Measurements from ENCODE around the gene CAMK1D.

CAMK1D gene

DNA sequence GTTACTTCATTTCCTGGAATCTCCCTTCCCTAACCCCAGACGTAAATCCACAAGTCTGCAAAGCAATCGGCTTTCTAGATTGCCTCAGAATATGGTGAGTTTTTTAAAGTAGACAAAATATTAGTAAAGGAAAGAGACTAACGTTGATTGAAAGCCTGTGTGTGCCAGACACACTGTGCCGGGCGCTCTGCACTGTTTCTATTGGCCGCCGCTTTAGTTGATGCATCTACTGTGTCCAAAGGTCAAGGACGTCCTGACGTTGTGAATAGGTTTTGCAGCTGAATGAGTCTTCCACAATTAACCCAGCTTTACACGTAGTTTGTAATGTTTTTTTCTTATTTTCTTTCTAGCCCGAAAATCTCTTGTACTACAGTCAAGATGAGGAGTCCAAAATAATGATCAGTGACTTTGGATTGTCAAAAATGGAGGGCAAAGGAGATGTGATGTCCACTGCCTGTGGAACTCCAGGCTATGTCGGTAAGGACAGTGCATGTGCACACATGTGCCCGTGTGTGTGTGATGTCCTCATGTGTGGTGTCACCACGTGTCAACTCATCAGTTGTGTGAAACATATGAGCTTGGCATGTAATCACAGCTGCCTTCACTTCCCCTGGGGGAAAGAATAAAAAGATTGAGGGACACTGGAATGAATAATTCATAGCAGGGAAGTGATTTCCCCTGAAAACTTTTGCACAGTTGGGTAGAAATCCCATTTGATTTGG, 420.1 kb downstream of the CAMK1D start:
- DNase-seq (ENCODE audit: low spot score): no peak

DNA sequence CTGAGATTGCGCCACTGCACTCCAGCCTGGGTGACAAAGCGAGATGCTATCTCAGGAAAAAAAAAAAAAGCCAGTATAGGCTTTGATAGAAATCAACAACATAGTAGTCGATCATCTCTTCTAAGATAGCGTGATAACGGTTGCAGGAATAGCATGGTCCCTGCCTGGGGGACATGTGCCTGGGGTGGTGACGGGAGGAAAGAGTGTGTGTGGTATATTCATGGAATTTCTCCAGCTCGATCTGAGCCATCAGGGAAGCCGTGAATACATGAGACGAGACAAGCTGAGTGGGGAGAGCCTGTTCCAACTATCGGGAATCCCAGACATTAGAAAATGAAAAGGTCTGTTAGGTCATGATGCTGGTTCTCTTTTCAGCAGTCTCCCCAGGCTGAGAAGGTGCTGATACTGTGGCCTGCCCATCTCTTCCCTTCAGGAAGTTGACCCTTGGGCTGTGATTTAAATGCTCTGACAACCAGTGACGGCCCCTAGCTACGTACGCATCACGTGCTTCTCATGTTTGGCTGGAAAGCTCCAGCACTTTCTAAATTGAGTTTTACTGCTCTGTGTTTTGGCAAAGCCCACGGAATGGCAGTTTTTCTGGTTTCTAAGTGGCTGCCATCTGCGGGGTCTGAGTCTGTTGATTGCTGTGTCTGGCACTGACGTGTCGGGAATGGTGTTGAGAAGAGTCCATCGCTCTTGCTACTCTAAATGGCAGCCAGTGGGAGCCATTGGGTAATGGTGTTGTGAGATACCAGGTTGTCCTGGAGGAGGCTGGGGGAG, 422.8 kb downstream of the CAMK1D start:
- no peak for DNase-seq (ENCODE audit: low spot score)

DNA sequence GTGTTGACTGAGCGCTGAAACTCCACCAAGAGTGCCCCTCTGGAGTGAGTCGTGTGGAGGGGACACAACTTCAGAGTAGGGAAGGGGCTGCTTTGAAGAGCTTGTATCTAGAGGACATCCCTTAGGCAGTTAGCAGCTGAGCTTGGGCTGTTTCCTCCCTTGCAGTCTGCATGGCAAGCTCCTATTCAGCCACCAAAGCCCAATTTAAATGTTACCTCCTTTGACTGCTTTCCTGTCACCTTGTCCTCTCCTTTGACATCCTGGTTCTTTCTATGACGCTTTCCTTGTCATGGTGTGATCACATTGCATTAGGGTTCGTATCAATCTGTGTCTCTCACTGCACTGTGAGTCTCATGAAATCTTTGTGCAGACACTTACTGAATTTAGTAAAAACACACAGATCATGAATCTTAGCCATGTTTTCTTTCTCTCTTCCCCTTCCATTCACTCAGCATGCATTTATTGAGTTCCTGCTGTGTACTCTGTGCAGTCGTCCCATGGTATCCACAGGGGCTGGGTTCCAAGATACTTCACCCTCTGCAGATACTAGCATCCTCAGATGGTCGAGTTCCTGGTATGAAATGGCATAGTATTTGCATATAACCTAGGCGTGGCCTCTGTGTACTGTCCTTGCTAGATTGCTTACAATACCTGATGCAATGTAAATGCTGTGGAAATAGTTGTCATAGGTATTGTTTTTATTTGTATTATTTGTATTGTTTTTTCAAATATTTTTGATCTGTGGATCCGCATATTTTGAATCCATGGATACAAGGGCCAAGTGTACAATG, 423.6 kb downstream of the CAMK1D start:
- no peak for DNase-seq (ENCODE audit: low spot score)

DNA sequence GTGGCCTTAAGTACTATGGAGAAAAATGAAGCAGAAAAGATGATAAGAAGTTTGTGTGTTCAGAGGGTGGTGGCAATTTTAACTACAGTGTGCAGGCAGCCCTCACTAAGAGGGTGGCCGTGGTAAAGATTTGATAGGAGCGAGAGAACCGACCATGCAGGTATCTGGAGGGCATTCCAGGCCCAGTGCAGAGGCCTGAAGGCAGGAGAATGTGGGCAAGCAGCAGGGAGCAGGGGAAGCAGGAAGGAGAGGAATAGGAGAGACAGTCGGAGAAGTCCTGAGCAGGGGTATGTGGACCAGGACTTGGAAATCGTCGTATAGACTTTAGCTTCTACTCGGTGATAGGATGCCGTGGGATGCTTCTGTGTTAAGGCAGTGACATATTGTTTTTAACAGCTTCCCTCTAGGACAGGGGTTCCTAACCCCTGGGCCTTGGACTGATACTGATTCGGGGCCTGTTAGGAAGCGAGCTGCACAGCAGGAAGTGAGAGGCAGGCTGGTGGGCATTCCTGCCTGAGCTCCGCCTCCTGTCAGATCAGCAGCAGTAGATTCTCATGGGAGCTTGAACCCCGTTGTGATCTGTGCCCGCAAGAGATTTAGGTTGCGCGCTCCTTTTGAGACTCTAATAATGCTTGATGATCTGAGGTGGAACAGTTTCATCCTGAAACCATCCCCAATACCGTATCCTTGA, 425.0 kb downstream of the CAMK1D start:
- DNase-seq (ENCODE audit: low spot score): no peak

DNA sequence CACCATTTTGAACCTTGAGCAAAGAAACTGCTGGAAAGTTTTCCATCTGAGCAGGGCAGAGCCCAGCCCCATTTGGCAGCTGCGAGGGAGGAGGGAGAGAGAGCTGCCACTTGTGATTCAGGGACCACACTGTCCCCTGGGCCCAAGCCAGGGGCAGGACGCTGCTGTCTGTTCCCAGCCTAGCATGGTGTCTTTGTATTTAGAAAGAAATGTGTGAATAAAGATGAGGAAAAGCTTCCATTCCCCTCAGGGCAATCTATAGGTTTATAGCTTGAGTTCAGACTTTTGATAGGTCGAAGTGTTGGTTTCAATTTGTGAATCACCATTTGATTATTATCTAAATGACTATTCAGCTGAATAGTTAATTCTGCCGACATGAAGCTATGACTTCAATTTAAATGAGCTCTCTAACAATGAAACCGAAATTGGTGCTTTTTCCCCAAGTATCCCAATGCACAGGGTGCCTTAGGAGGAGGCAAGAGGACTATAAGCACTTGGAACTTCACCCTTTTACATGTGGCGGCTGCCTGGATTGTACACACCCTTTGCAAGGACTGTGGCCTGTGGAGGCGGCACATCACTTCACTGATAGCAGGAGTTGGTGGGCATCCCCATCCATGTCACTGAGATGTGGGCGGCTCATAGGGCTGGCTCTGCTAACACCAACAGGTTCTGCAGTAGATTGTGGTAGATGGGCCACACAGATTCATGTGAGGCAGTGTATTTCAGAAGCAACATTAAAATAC, 428.7 kb downstream of the CAMK1D start:
- no peak for DNase-seq (ENCODE audit: low spot score)

DNA sequence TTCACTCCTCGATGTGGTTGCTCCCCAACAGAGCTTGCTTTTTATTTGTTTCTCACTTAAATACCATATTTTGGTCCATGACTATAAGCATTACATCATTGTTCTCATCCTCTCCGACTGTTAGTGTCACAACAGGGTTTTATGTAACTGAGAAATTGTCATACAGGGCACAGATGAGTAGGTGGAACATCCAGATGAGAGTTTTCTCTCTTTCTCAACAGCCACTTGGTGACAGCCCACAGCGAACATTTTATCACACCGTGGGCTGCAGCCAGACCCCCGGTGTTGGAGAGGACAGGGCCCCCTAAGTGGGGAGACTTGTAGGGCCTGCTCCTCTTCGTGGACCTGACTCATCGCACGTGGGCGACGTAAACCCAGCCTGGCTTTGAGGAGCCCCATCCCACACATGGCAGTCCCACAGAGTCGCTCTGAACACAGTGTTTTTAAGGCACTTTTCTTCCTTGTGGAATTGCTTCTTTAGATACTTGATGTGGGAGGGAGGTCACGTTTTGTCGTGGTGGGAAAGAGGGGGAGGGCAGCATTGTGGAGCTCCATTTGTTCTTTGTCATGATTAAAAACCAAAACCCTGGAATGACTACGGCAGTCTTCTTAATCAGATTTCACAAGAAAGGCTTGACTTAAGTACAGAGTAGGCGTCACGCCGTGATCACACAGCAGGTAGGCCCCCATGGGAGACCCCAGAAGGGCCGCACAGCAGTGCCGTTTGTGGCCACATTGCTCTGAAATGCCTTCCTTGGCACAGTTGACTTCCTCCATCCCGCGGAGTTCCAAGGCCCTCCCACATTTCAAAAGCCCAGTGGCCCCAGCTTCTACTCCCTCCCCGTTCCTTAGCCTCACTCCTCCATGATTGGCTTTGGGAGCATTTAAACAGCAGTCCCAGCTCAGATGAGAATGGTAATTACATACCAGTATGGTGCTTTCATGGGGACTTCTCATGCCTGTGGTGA, 431.6 kb downstream of the CAMK1D start:
- DNase-seq (ENCODE audit: low spot score): no peak

DNA sequence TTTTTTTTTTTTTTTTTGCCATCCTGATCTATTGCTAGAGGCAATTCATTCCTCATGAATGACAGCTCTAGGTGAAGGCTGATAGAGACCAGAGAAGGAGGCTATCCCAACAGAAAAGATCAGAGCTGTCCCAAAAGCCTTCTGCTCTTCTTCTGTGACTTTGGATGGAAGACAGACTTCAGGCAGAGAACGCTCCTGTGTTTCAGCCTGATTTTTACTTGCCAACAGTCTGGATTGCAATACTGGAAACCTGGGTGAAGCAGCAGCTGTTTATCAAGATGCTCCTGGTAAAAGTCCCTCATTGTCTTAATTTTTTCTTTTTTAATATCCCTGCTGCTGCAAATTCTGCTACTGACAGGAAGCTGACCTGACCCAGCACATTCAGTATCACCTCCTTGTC, 432.6 kb downstream of the CAMK1D start:
- DNase-seq (ENCODE audit: low spot score): no peak

DNA sequence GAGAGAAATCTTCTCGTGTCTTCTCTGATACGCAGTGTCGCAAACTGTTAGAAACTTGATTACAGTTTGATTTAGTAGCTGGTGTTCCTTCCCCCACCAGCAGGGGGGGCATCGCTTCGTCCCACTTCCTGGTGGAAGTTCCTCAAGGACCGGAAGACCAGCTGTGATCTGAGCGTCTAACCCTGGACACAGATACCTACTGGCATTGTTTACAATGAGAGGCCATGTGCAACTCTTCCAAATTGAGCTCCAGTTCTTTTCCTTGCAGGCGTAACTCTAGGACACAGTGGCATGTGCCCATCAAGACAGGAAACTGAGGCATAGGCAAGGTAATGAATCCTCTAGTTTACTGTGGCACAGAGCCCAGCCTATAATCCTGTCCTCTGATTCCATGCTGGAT, 433.2 kb downstream of the CAMK1D start:
- peak; percentile 27 for DNase-seq (ENCODE audit: low spot score)

DNA sequence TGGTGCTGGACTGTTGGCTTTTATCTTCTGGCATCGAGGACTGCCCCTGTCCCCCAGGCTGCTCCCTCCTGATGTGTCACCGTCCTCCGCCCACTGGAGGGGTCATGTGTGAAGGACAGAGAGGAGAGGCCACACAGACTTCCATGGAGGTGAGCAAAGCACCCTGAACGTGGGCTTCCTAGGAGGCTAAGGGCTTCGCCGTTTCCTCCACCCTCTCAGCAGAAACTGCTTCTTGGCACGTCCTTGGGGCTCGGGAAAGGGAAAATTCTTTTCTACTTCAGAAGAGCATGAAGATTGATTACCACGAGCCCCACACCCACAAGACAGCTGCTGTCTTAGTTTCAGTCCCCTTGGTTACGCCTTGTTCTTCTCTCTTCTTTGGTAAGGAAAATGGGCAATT, 433.9 kb downstream of the CAMK1D start:
- no peak for DNase-seq (ENCODE audit: low spot score)

DNA sequence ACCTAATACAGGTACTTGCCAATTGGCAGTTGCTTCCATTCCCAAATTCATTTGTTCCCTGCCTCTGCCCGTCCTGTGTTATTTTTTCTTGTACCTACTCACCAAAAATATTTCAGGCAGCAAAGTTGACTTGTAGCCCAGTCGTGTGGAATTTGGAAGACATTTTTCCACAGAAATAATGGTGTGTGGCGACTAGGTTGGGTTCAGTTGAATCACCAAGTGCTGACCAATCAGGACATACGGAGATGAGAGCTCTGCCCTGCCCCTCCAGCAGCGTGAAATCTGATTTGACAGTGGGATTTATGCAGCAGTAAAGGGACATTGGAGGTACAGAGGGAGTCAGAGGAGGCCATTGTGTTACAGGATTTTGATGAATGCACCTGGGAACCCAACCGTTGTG, 435.3 kb downstream of the CAMK1D start:
- DNase-seq (ENCODE audit: low spot score): no peak

DNA sequence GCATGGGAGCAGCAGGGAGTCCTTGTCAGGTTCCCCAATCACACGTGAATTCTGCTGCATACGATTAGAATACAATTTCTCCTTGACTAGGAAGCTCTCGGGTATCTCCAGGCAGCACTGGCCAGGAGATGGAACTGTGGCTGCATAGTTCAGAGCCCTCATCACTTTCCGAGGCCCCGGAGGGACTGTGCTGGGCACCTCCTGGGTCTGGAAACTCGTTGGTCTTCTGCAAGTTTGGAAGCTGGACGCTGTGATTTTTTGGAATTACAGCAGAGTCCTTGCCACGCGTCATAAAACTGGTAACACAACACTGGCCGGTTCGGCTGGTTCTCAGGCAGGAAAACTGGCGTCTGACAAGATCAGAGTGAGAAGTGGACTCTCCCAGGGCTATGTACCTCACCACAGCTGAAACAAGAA, 436.1 kb downstream of the CAMK1D start:
- DNase-seq (ENCODE audit: low spot score): no peak

DNA sequence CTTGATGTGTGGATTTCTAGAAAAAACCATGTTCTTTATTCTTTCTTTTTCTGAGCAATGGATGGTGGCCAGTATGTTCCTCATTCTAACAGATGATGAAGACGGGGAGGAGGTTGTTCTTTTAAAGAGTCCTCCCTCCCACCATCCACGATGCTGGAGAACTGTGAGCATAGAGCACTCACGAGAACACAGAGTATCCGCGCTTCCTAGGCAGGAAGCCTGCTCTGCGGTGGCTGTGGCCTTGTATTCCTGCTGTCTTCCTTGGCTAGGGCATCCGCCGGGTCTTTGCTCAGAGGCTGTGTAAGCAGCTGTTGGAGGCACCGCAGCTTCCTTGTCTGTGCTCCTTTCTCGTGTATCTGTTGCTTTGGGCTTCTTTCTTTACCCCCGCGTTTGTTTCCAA, 437.9 kb downstream of the CAMK1D start:
- no peak for DNase-seq (ENCODE audit: low spot score)

DNA sequence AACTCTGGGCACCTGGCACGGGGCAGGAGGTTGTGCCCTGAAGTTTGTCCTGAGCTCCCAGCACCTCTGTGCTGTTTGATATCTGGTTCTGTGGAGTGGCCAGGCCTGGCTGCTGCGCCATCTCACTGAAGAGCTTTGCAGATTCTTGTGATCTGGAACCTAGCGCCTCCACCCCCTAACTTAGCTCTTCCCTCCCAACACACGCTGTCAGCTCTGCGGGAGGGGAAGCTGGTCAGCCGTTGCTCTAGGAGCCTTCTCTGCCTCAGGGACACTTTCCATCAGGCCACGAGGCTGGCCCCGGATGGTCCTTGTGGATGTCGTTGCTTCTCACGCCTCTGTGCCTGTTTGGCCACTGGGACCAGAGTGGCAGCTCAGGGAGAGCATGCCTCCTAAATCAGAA, 438.9 kb downstream of the CAMK1D start:
- no peak for DNase-seq (ENCODE audit: low spot score)

DNA sequence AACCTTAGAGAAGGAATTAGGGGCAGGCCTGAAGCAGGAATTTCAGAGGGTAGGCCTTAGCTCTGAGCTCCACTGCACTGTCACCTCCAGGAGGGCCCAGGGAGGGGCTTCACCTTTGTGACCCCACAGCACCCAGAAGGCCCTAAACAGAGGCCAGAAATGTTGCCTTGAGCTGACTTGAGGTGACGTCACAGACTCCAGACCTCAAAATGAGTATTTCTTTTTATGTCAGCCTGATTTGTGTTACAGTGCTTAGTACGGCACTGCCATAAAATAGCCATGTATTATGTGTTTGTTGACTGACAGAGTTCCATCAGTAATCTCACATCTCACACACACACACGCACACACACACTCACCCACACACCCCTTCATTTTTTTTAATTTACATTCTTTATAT, 440.9 kb downstream of the CAMK1D start:
- DNase-seq (ENCODE audit: low spot score): no peak

DNA sequence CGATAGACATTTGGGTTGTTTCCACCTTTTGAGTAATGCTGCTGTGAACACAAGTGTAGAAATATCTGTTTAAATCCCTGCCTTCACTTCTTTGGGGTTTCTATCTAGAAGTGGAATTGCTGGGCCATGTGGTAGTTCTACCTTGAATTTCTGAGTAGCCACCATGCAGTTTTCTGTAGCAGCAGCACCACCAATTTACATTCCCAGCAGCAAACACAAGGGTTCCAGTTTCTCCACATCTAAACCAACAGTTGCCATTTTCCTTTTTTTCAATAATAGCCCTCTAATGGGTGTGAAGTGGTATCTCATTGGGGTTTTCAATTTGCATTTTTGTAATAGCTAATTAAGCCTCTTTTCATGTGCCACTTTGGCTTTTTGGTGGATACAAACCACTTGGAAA, 442.4 kb downstream of the CAMK1D start:
- DNase-seq (ENCODE audit: low spot score): no peak

DNA sequence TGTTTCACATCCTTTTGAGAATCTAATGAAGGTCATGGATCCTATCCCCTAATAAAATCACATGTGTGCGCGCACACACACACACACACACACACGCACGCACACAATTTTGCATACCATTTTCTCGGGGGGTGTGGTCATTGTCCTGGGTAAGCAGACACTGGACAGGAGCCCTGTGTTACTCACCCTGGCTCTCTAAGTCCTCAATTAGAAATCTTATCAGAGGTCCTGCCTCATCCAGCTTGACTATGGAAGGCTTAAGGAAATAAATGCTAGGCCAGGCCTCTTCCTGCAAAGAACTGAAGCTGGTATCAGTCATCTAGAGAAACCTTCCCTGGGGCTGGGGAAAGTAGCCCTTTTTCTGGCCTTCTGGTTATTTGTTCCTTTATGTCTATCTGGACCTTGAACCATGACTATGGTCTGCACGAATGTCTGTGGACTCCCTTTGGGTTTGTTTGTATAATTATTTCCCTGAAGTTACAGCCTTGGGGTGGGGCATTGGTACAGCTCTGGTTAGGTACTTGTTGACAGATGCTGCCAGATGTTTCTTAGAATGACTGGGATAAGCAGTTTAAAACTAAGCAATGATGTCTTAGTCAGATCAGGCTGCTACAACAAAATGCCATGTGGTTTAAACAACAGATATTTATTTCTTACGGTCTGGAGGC, 443.7 kb downstream of the CAMK1D start:
- no peak for DNase-seq (ENCODE audit: low spot score)

DNA sequence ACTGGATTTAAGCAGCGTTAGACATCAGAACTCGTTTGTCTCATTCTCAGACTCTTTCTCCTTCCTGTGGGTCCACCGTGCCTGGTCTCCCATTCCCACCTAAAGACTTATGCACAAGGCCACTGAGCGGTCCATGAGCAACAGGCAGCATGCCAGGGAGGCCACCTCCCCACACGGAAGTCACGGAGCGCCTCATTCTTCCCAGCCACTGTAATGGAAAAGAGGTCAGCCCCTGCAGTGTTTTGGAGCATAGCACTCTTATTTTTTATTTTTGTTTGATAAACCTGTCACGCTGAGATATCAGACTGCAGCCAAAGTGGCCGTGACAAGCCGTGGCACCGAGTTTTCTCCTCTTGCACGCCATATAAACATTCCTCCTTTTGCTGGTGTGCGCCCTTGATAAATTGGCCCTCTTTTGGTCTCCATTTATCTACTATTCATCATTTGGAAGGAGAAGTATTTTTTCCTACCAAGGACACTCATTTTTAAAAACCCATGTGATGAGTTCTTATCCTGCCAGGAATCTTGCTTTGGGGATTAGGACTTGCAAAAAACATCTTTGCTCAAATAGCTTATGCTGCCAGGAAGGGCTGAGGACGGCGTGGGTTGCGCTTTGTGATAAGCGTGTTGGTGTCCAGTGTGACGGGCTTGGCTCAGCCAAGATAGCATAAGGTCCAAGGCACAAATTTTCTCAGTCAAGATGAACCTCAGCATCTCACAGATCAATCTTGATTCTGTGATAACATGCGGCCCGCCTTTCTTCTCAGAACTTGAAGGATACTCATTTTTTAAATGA, 446.2 kb downstream of the CAMK1D start:
- DNase-seq (ENCODE audit: low spot score): no peak

DNA sequence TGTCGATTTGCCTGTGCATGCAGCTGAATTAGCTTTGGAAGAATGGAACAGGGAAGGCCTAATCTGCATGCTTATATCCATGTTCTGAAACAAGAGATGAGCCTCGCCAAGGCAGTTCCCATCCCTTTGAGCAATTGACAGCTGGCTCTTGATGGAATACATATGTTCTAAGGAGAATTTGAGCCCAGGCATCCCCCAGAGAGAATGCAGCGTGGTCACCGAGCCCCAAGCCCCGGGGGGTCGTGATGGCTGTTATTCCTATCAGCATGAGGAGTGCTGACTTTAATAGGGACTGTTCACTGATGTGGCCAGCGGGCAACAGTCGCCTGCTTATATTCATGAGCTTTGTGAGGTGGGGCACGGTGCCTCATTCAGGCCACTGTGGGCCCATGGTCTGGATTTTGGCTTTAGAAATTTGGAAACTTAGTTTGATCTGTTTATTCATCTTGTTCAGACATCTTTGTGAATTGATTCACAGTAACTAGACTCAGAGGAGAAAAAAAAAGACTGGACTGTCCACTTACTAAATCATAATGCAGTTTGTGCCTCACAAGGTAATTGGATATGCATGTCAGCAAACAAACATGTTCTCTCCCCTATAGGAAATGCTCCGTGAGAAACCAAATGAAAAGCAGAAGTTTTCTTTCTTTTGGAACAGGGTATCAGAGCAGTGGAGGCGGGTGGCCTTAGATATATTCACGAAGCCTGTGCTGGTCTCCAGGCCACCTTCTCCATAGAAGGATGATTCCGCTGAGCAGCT, 447.2 kb downstream of the CAMK1D start:
- no peak for DNase-seq (ENCODE audit: low spot score)

Data from HuH-7.5 (cell line).